GM23338 (cell line): ENCODE data around the gene OR4X2. TPM values are rescaled to one million over a fixed set of nuclear protein-coding genes. Genes with fewer than 3 reads are reported as not detected.

Experiments
- ATAC-seq: fragments of 200-7000 bp; cut with Tn5 transposase; 3 replicates; pipeline ENCODE4 v1.9.1; 2020
- DNase-seq: peaks from one replicate; pipeline ENCODE4 v3.0.0-alpha.2; 2015; ENCODE audit warnings: low spot score
- H2AFZ ChIP-seq: fragments of 200-600 bp; sonication (generic); 2 replicates; pipeline ENCODE4 v1.8.0; 2016; ENCODE audit warnings: antibody characterized with exemption, mild to moderate bottlenecking, moderate library complexity
- H3F3A ChIP-seq: fragments of 200-600 bp; sonication (generic); replicated peaks from 2 replicates; pipeline ENCODE4 v1.8.0; 2017; ENCODE audit warnings: antibody characterized with exemption, mixed run types, low read depth
- H3K27ac ChIP-seq: fragments of 200-600 bp; sonication (generic); 2 replicates; pipeline ENCODE4 v1.6.1; 2016; ENCODE audit warnings: low read depth
- H3K27me3 ChIP-seq: fragments of 200-600 bp; sonication (generic); 2 replicates; pipeline ENCODE4 v1.8.0; 2016; ENCODE audit warnings: mild to moderate bottlenecking, mixed run types, moderate library complexity; ENCODE audit not compliant: insufficient read depth
- H3K36me3 ChIP-seq: fragments of 200-600 bp; sonication (generic); 2 replicates; pipeline ENCODE4 v1.8.0; 2016; ENCODE audit warnings: mild to moderate bottlenecking; ENCODE audit not compliant: insufficient read depth
- H3K4me1 ChIP-seq: fragments of 200-600 bp; sonication (generic); 2 replicates; pipeline ENCODE4 v1.8.0; 2016; ENCODE audit warnings: mild to moderate bottlenecking, moderate library complexity; ENCODE audit not compliant: insufficient read depth
- H3K4me2 ChIP-seq: fragments of 200-600 bp; sonication (generic); 2 replicates; pipeline ENCODE4 v1.7.1; 2017; ENCODE audit warnings: mixed run types
- H3K4me3 ChIP-seq: fragments of 200-600 bp; sonication (generic); 2 replicates; pipeline ENCODE4 v1.6.1; 2016; ENCODE audit warnings: mixed run types
- H3K79me2 ChIP-seq: fragments of 200-600 bp; sonication (generic); replicated peaks from 2 replicates; pipeline ENCODE4 v1.8.0; 2017; ENCODE audit warnings: mild to moderate bottlenecking; ENCODE audit not compliant: insufficient read depth
- H3K9me2 ChIP-seq: fragments of 200-600 bp; sonication (generic); 2 replicates; pipeline ENCODE4 v1.8.0; 2017; ENCODE audit not compliant: insufficient read depth
- H4K20me1 ChIP-seq: fragments of 200-600 bp; sonication (generic); replicated peaks from 2 replicates; pipeline ENCODE4 v1.8.0; 2017; ENCODE audit warnings: mild to moderate bottlenecking; ENCODE audit not compliant: insufficient read depth
- H3K27ac Mint-ChIP-seq: 2 replicates; pipeline ENCODE4 v1.8.0; 2020; ENCODE audit warnings: inconsistent platforms, mild to moderate bottlenecking, moderate library complexity, mixed read lengths
- H3K27me3 Mint-ChIP-seq: 3 replicates; pipeline ENCODE4 v1.8.0; 2022; ENCODE audit warnings: low read depth, mild to moderate bottlenecking, moderate library complexity, mixed read lengths, inconsistent platforms; ENCODE audit not compliant: insufficient read depth, poor library complexity
- H3K36me3 Mint-ChIP-seq: 3 replicates; pipeline ENCODE4 v1.8.0; 2021; ENCODE audit warnings: low read depth, mild to moderate bottlenecking, inconsistent platforms, moderate library complexity, mixed read lengths
- H3K4me1 Mint-ChIP-seq: 3 replicates; pipeline ENCODE4 v1.8.0; 2020; ENCODE audit warnings: mild to moderate bottlenecking, inconsistent platforms, mixed read lengths
- H3K4me3 Mint-ChIP-seq: 3 replicates; pipeline ENCODE4 v1.8.0; 2021; ENCODE audit warnings: moderate library complexity, mild to moderate bottlenecking, inconsistent platforms, mixed read lengths
- H3K9me3 Mint-ChIP-seq: 3 replicates; pipeline ENCODE4 v1.8.0; 2020; ENCODE audit warnings: moderate library complexity, mild to moderate bottlenecking, inconsistent platforms, mixed read lengths
- CREB1 ChIP-seq: fragments of 250-450 bp; sonication (Bioruptor Pico); IDR thresholded peaks from 2 replicates; pipeline ENCODE4 v1.5.0; 2020; ENCODE audit warnings: low read depth, mild to moderate bottlenecking, moderate library complexity
- POLR2AphosphoS5 ChIP-seq: IDR thresholded peaks from 2 replicates; pipeline ENCODE4 v1.6.1; 2016; ENCODE audit warnings: antibody characterized with exemption, low read depth
- STAT1 ChIP-seq: IDR thresholded peaks from one replicate; pipeline ENCODE4 v1.6.1; 2016; ENCODE audit warnings: antibody characterized with exemption; ENCODE audit not compliant: unreplicated experiment
- ZNF114 ChIP-seq: fragments of 250-450 bp; sonication (Bioruptor Pico); IDR thresholded peaks from 2 replicates; pipeline ENCODE4 v1.5.0; 2020; ENCODE audit warnings: mild to moderate bottlenecking, moderate library complexity
- ZNF331 ChIP-seq: fragments of 250-450 bp; sonication (Bioruptor Pico); IDR thresholded peaks from 2 replicates; pipeline ENCODE4 v1.5.0; 2020; ENCODE audit warnings: low read depth, mild to moderate bottlenecking, moderate library complexity
- long read RNA-seq: library from polyadenylated mRNA; unstranded; transcript quantifications from one replicate; pipeline ENCODE4 v2.0.0, GENCODE V29; 2020; ENCODE audit not compliant: unreplicated experiment
- polyA plus RNA-seq: library from polyadenylated mRNA; unstranded; fragments of >200 nt; fragmentation: Nextera tagmentation; extraction: Ambion mirVana; gene quantifications from 2 replicates; pipeline ENCODE4 v1.2.1, GENCODE V29; 2016
- total RNA-seq: library from RNA; depleted of rRNA; stranded (reverse); fragments of >200 nt; shearing (Covaris generic); gene quantifications from 2 replicates; pipeline ENCODE4 v1.2.3, GENCODE V29; 2014; rRNA removed
- TF ChIP-seq, protein P1 (sequence below): IDR thresholded peaks from one replicate; pipeline ENCODE4 v1.6.1; 2018; ENCODE audit warnings: antibody characterized with exemption; ENCODE audit not compliant: unreplicated experiment
- TF ChIP-seq, protein P2 (sequence below), 2 experiments: fragments of 200-600 bp in 1 of 2; sonication (generic) in 1 of 2; conservative IDR thresholded peaks; 2 replicates each; pipeline versions ENCODE4 v1.5.1 to v1.6.1; 2016 to 2017; ENCODE audit warnings: antibody characterized with exemption in 2 of 2, low read depth in 2 of 2, mild to moderate bottlenecking in 2 of 2, moderate library complexity in 1 of 2

Gene OR4X2, protein sequence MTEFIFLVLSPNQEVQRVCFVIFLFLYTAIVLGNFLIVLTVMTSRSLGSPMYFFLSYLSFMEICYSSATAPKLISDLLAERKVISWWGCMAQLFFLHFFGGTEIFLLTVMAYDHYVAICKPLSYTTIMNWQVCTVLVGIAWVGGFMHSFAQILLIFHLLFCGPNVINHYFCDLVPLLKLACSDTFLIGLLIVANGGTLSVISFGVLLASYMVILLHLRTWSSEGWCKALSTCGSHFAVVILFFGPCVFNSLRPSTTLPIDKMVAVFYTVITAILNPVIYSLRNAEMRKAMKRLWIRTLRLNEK
- total RNA-seq: not detected in 2 replicates
- polyA plus RNA-seq: not detected in 2 replicates
- long read RNA-seq: 0 reads

DNA sequence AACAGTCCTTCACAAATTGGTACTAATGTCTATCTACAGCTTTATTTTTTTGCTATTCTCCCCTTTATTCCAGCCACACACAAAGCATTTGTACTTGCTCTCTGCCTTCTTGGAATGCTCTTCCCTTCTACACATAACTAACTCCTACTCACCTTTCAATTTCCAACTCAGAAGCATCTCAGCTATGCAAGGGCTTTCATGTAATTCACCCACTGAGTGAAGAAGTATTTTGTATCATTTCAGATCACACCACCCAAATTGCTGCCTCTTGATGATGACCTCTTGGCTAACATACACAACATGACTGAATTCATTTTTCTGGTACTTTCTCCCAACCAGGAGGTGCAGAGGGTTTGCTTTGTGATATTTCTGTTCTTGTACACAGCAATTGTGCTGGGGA, at the start of gene OR4X2:
Gene OR4X2 (plus strand): TSS at position 301 of the 400 bp plus-strand sequence. CDS start 0 bp downstream, at position 301.
- no peaks in the 10 kb centered on the region for H3K27me3 Mint-ChIP-seq
- H3K27ac Mint-ChIP-seq: no peak within 1 kb of the TSS
- H4K20me1 ChIP-seq: no peaks in the 10 kb centered on the region
- no peaks in the 10 kb centered on the region for H3K4me1 ChIP-seq
- TF ChIP-seq ZNF114 (CRISPR knock-in tag) (no peak), POLR2AphosphoS5 (no peak)
- TF ChIP-seq, protein P1, sequence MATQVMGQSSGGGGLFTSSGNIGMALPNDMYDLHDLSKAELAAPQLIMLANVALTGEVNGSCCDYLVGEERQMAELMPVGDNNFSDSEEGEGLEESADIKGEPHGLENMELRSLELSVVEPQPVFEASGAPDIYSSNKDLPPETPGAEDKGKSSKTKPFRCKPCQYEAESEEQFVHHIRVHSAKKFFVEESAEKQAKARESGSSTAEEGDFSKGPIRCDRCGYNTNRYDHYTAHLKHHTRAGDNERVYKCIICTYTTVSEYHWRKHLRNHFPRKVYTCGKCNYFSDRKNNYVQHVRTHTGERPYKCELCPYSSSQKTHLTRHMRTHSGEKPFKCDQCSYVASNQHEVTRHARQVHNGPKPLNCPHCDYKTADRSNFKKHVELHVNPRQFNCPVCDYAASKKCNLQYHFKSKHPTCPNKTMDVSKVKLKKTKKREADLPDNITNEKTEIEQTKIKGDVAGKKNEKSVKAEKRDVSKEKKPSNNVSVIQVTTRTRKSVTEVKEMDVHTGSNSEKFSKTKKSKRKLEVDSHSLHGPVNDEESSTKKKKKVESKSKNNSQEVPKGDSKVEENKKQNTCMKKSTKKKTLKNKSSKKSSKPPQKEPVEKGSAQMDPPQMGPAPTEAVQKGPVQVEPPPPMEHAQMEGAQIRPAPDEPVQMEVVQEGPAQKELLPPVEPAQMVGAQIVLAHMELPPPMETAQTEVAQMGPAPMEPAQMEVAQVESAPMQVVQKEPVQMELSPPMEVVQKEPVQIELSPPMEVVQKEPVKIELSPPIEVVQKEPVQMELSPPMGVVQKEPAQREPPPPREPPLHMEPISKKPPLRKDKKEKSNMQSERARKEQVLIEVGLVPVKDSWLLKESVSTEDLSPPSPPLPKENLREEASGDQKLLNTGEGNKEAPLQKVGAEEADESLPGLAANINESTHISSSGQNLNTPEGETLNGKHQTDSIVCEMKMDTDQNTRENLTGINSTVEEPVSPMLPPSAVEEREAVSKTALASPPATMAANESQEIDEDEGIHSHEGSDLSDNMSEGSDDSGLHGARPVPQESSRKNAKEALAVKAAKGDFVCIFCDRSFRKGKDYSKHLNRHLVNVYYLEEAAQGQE: no peak
- no peak for ATAC-seq
- no peak within 1 kb of the TSS for H2AFZ ChIP-seq
- no peaks in the 10 kb centered on the region for H3K79me2 ChIP-seq
- H3K36me3 Mint-ChIP-seq: peaks cover 30% of the 10 kb centered on the region
- no peaks in the 10 kb centered on the region for H3K9me2 ChIP-seq
- no peak within 1 kb of the TSS for H3K4me2 ChIP-seq
- H3K36me3 ChIP-seq: peaks cover 3% of the 10 kb centered on the region; the same call in 1 of the 2 replicates
- DNase-seq: no peak
- H3K27me3 ChIP-seq: no peaks in the 10 kb centered on the region
- no peak within 1 kb of the TSS for H3K4me3 ChIP-seq
- no peaks in the 10 kb centered on the region for H3K4me1 Mint-ChIP-seq
- no peak within 1 kb of the TSS for H3K27ac ChIP-seq
- no peaks in the 10 kb centered on the region for H3F3A ChIP-seq
- no peak within 1 kb of the TSS for H3K4me3 Mint-ChIP-seq
- H3K9me3 Mint-ChIP-seq: peaks cover 96% of the 10 kb centered on the region

DNA sequence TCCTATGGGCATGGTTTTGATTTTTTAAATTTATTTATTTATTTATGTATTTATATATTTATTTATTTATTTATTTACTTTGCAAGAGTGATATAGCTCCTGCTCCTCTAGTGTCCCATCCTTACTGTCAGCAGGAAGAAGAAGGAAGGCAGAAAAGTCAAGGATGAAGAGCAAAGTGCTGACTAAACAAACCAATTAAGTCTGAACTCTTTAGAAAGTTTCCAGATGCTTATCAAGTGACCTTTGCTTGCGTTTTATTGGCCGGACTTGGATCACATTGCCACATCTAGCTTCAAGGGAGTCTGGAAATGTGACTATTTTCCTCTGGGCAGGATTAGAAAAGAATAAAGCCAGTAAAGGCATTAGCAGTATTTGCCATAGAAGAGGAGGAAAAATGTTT, 37.0 kb upstream of the OR4X2 start:
- H3K9me2 ChIP-seq: no peaks in the 10 kb centered on the region

More for the DNA sequence above, 37.0 kb upstream of the OR4X2 start:
- H3K36me3 ChIP-seq: peaks cover 7% of the 10 kb centered on the region; the same call in 1 of the 2 replicates
- H3K36me3 Mint-ChIP-seq: peaks cover 13% of the 10 kb centered on the region; the same call in 2 of the 3 replicates
- DNase-seq (no peak), ATAC-seq (no peak)
- H3K27ac Mint-ChIP-seq: no peak overlapping the region
- H4K20me1 ChIP-seq: no peaks in the 10 kb centered on the region
- H3K27me3 Mint-ChIP-seq: no peaks in the 10 kb centered on the region
- H3K4me1 Mint-ChIP-seq: no peaks in the 10 kb centered on the region
- H3K9me3 Mint-ChIP-seq: peaks cover 88% of the 10 kb centered on the region
- no peaks in the 10 kb centered on the region for H3F3A ChIP-seq
- no peaks in the 10 kb centered on the region for H3K4me1 ChIP-seq
- no peak for TF ChIP-seq ZNF331 (CRISPR knock-in tag)
- TF ChIP-seq STAT1: no peak
- TF ChIP-seq, protein P2, sequence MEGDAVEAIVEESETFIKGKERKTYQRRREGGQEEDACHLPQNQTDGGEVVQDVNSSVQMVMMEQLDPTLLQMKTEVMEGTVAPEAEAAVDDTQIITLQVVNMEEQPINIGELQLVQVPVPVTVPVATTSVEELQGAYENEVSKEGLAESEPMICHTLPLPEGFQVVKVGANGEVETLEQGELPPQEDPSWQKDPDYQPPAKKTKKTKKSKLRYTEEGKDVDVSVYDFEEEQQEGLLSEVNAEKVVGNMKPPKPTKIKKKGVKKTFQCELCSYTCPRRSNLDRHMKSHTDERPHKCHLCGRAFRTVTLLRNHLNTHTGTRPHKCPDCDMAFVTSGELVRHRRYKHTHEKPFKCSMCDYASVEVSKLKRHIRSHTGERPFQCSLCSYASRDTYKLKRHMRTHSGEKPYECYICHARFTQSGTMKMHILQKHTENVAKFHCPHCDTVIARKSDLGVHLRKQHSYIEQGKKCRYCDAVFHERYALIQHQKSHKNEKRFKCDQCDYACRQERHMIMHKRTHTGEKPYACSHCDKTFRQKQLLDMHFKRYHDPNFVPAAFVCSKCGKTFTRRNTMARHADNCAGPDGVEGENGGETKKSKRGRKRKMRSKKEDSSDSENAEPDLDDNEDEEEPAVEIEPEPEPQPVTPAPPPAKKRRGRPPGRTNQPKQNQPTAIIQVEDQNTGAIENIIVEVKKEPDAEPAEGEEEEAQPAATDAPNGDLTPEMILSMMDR (conservative IDR thresholded peaks at IDR 0.05; ENCODE audit: low read depth in 2 of 2): no peak
- TF ChIP-seq CREB1: no peak
- H2AFZ ChIP-seq: no peak overlapping the region
- H3K4me3 ChIP-seq: no peak overlapping the region
- no peak overlapping the region for H3K4me2 ChIP-seq
- H3K27me3 ChIP-seq: no peaks in the 10 kb centered on the region
- no peak overlapping the region for H3K27ac ChIP-seq
- H3K4me3 Mint-ChIP-seq: no peak overlapping the region
- H3K79me2 ChIP-seq: no peaks in the 10 kb centered on the region
